Upper lobe of left lung (tissue), 6 donors: ENCODE measurements around the gene PIK3R2. TPM values are rescaled to one million over a fixed set of nuclear protein-coding genes. Genes with fewer than 3 reads are reported as not detected.

Experiments
- ATAC-seq, 2 donors: fragments of 200-7000 bp; cut with Tn5 transposase; one replicate each; pipeline ENCODE4 v1.9.1; 2022; ENCODE audit warnings: mild to moderate bottlenecking in 2 of 2, moderate library complexity in 2 of 2; ENCODE audit not compliant: low FRiP score in 2 of 2
- DNase-seq, 2 donors: peaks; one replicate each; pipeline ENCODE4 v3.0.0-alpha.2; 2019 to 2020
- H3K27ac ChIP-seq, 4 donors: fragments of 200-600 bp; sonication (generic); one replicate each; pipeline ENCODE4 v1.5.1; 2016 to 2019
- H3K27me3 ChIP-seq, 4 donors: fragments of 200-600 bp; sonication (generic); one replicate each; pipeline ENCODE4 v1.5.1; 2017 to 2019
- H3K36me3 ChIP-seq, 4 donors: fragments of 200-600 bp; sonication (generic); one replicate each; pipeline ENCODE4 v1.5.1; 2016 to 2019
- H3K4me1 ChIP-seq, 4 donors: fragments of 200-600 bp; sonication (generic); one replicate each; pipeline ENCODE4 v1.5.1; 2018 to 2019
- H3K4me3 ChIP-seq, 4 donors: fragments of 200-600 bp; sonication (generic); one replicate each; pipeline ENCODE4 v1.5.1; 2017 to 2019; ENCODE audit warnings: mild to moderate bottlenecking in 2 of 4, moderate library complexity in 1 of 4
- H3K9me3 ChIP-seq, 4 donors: fragments of 200-600 bp; sonication (generic); one replicate each; pipeline ENCODE4 v1.5.1; 2018 to 2019
- CTCF ChIP-seq, 6 experiments: fragments of 450-650 bp in 4 of 6; fragments of 200-600 bp in 2 of 6; sonication (generic) in 2 of 6; IDR thresholded peaks; one replicate each; pipeline ENCODE4 v1.5.1; 2016 to 2019; ENCODE audit warnings: antibody characterized with exemption in 6 of 6
- EP300 ChIP-seq, 4 donors: sonication (generic); formaldehyde crosslinking; IDR thresholded peaks; one replicate each; pipeline ENCODE4 v1.5.1; 2017; ENCODE audit warnings: antibody characterized with exemption in 4 of 4, control low read depth in 2 of 4
- POLR2A ChIP-seq, 4 donors: fragments of 450-650 bp; IDR thresholded peaks; one replicate each; pipeline ENCODE4 v1.5.1; 2016 to 2017; ENCODE audit warnings: antibody characterized with exemption in 4 of 4, mild to moderate bottlenecking in 2 of 4
- POLR2AphosphoS5 ChIP-seq, 2 donors: sonication (generic); formaldehyde crosslinking; IDR thresholded peaks; one replicate each; pipeline ENCODE4 v1.5.1; 2017; ENCODE audit warnings: antibody characterized with exemption in 2 of 2
- WGBS, 2 donors: methylation state at CpG; one replicate each; pipeline ENCODE4 v1.1.5; 2017 to 2018; 5-methylcytosine and 5-hydroxymethylcytosine counted together
- total RNA-seq, 6 donors: library from RNA; depleted of rRNA in 4 of 6; stranded (reverse); fragments of >200 nt in 4 of 6; gene quantifications; one replicate each; pipeline versions ENCODE4 v1.1.0 to v1.2.1, GENCODE V29; 2016 to 2021
- donor health status: DM: no; HTN: no; CAD: no; lungs with moderate emphysema.
- donor health status: DM: no; HTN: yes; CAD: no; lungs with severe emphysema.

The PIK3R2 gene
- total RNA-seq, 6 donors from 2014 or later: 11.0 to 65.1 (median 30.3) TPM

GRCh38 chr19:18160971-18161635 lies 8.1 kb downstream of the PIK3R2 start:
- peak; percentile 81 to 97 for DNase-seq
- WGBS, 2 donors: 3 to 7% methylated on average over 3 to 15 of the region's 66 CpGs
- Histone ChIP-seq H3K4me3 (peak overlapping the region; percentile 37 to 55 (median 43)), H3K27ac (peak overlapping the region; percentile 52 to 85 (median 68)), H3K4me1 (peaks cover 27 to 39% (median 32%) of the 10 kb centered on the region in 4 donors), H3K36me3 (peaks cover 9 to 25% (median 23%) of the 10 kb centered on the region in 4 donors), H3K27me3 (no peaks in the 10 kb centered on the region), H3K9me3 (no peaks in the 10 kb centered on the region)
- ATAC-seq: peak; percentile 78 to 94
- TF ChIP-seq POLR2AphosphoS5 (IDR thresholded peaks at IDR 0.05) (no peak), CTCF (IDR thresholded peaks at IDR 0.05) (peak; percentile 91 to 96 (median 95))

GRCh38 chr19:18161636-18162002 lies 8.7 kb downstream of the PIK3R2 start:
- peak overlapping the region in 1 of 4 donors; percentile 85 for H3K27ac ChIP-seq
- ATAC-seq: no peak
- peaks cover 10 to 30% (median 28%) of the 10 kb centered on the region in 4 donors for H3K36me3 ChIP-seq
- no peaks in the 10 kb centered on the region for H3K9me3 ChIP-seq
- H3K4me3 ChIP-seq: peak overlapping the region in 3 of 4 donors; percentile 39 to 55 (median 47)
- peaks cover 22 to 33% (median 28%) of the 10 kb centered on the region in 4 donors for H3K4me1 ChIP-seq
- WGBS, 2 donors: 69 to 72% methylated on average over 19 of the region's 19 CpGs
- TF ChIP-seq EP300 (IDR thresholded peaks at IDR 0.05) (no peak), POLR2A (IDR thresholded peaks at IDR 0.05) (no peak), CTCF (IDR thresholded peaks at IDR 0.05) (no peak), POLR2AphosphoS5 (IDR thresholded peaks at IDR 0.05) (no peak)
- H3K27me3 ChIP-seq: no peaks in the 10 kb centered on the region
- peak in 1 of 2 donors; percentile 49 for DNase-seq

- no peak for TF ChIP-seq POLR2A (IDR thresholded peaks at IDR 0.05)
- no peak for TF ChIP-seq POLR2AphosphoS5 (IDR thresholded peaks at IDR 0.05)
- no peak for TF ChIP-seq CTCF (IDR thresholded peaks at IDR 0.05)
- TF ChIP-seq EP300 (IDR thresholded peaks at IDR 0.05): no peak
- DNase-seq: no peak
- WGBS, 2 donors: 97 to 100% methylated on average over 7 of the region's 7 CpGs
- peaks cover 14 to 24% (median 18%) of the 10 kb centered on the region in 4 donors for H3K4me1 ChIP-seq
- H3K27me3 ChIP-seq: no peaks in the 10 kb centered on the region
- ATAC-seq: no peak
- no peaks in the 10 kb centered on the region for H3K9me3 ChIP-seq
- no peak overlapping the region for H3K27ac ChIP-seq
- peaks cover 10 to 55% (median 40%) of the 10 kb centered on the region in 4 donors for H3K36me3 ChIP-seq
- H3K4me3 ChIP-seq: no peak overlapping the region
Observed at GRCh38 chr19:18164072-18164471, 11.1 kb downstream of the PIK3R2 start.

- Histone ChIP-seq H3K4me1 (peaks cover 6 to 18% (median 13%) of the 10 kb centered on the region in 4 donors), H3K9me3 (no peaks in the 10 kb centered on the region), H3K4me3 (no peak overlapping the region), H3K36me3 (peaks cover 10 to 62% (median 42%) of the 10 kb centered on the region in 4 donors), H3K27ac (no peak overlapping the region), H3K27me3 (no peaks in the 10 kb centered on the region)
- no peak for DNase-seq
- WGBS, 2 donors: 95 to 97% methylated on average over 15 of the region's 15 CpGs
- TF ChIP-seq POLR2A (IDR thresholded peaks at IDR 0.05) (no peak), EP300 (IDR thresholded peaks at IDR 0.05) (no peak)
- no peak for ATAC-seq
Observed at GRCh38 chr19:18165794-18166544, 13.0 kb downstream of the PIK3R2 start.

GRCh38 chr19:18167011-18167410 lies 14.0 kb downstream of the PIK3R2 start:
- H3K36me3 ChIP-seq: peaks cover 10 to 59% (median 42%) of the 10 kb centered on the region in 4 donors
- 95% methylated on average over 20 to 21 of the region's 21 CpGs for WGBS, 2 donors
- H3K27me3 ChIP-seq: no peaks in the 10 kb centered on the region
- ATAC-seq (no peak), DNase-seq (peak in 1 of 2 donors; percentile 76)
- H3K27ac ChIP-seq: no peak overlapping the region
- H3K4me1 ChIP-seq: peaks cover 0 to 12% (median 6%) of the 10 kb centered on the region in 4 donors
- H3K4me3 ChIP-seq: no peak overlapping the region
- no peak for TF ChIP-seq POLR2AphosphoS5 (IDR thresholded peaks at IDR 0.05)
- no peak for TF ChIP-seq CTCF (IDR thresholded peaks at IDR 0.05)
- no peak for TF ChIP-seq EP300 (IDR thresholded peaks at IDR 0.05)
- TF ChIP-seq POLR2A (IDR thresholded peaks at IDR 0.05): no peak
- H3K9me3 ChIP-seq: no peaks in the 10 kb centered on the region
